Loucy (cell line): ENCODE results near the gene SLC44A1.

Experiments
- H2AFZ ChIP-seq: fragments of 200-600 bp; sonication (generic); 2 replicates; pipeline ENCODE4 v1.6.0; 2016; ENCODE audit warnings: antibody characterized with exemption, mild to moderate bottlenecking, low read length, moderate library complexity
- H3F3A ChIP-seq: fragments of 200-600 bp; 2 replicates; pipeline ENCODE4 v1.6.0; 2016; ENCODE audit warnings: antibody characterized with exemption, low read depth, mild to moderate bottlenecking
- H3K27me3 ChIP-seq: fragments of 200-600 bp; sonication (generic); 2 replicates; pipeline ENCODE4 v1.6.1; 2014; ENCODE audit warnings: low read length, mild to moderate bottlenecking; ENCODE audit not compliant: insufficient read depth, poor library complexity, severe bottlenecking
- H3K36me3 ChIP-seq: fragments of 200-600 bp; sonication (generic); 2 replicates; pipeline ENCODE4 v1.6.1; 2016; ENCODE audit warnings: low read length; ENCODE audit not compliant: insufficient read depth
- H3K4me1 ChIP-seq: fragments of 200-600 bp; sonication (generic); 2 replicates; pipeline ENCODE4 v1.5.1; 2014; ENCODE audit warnings: low read length, mild to moderate bottlenecking; ENCODE audit not compliant: insufficient read depth, poor library complexity, severe bottlenecking
- H3K4me2 ChIP-seq: fragments of 200-600 bp; sonication (generic); 2 replicates; pipeline ENCODE4 v1.6.0; 2014; ENCODE audit warnings: antibody characterized with exemption, low read length, low read depth, mild to moderate bottlenecking; ENCODE audit not compliant: poor library complexity, severe bottlenecking
- H3K4me3 ChIP-seq: fragments of 200-600 bp; sonication (generic); 2 replicates; pipeline ENCODE4 v1.5.1; 2014; ENCODE audit warnings: low read length, mild to moderate bottlenecking, mixed read lengths; ENCODE audit not compliant: poor library complexity, severe bottlenecking
- H3K79me2 ChIP-seq: fragments of 200-600 bp; sonication (generic); 2 replicates; pipeline ENCODE4 v1.6.1; 2014; ENCODE audit warnings: low read length; ENCODE audit not compliant: insufficient read depth
- H3K9ac ChIP-seq: fragments of 200-600 bp; sonication (generic); 2 replicates; pipeline ENCODE4 v1.6.0; 2014; ENCODE audit warnings: mild to moderate bottlenecking, low read depth, low read length, moderate library complexity; ENCODE audit not compliant: poor library complexity, severe bottlenecking
- H3K9me2 ChIP-seq: fragments of 200-600 bp; sonication (generic); replicated peaks from 2 replicates; pipeline ENCODE4 v1.6.1; 2016; ENCODE audit warnings: low read depth, low read length, mixed read lengths
- H3K9me3 ChIP-seq: fragments of 200-600 bp; sonication (generic); 2 replicates; pipeline ENCODE4 v1.6.1; 2014; ENCODE audit warnings: mild to moderate bottlenecking, antibody characterized with exemption, low read length, low read depth; ENCODE audit not compliant: insufficient read depth
- H4K20me1 ChIP-seq: fragments of 200-600 bp; sonication (generic); 2 replicates; pipeline ENCODE4 v1.6.0; 2014; ENCODE audit warnings: antibody characterized with exemption, low read length, mild to moderate bottlenecking; ENCODE audit not compliant: insufficient read depth, poor library complexity, severe bottlenecking
- CTCF ChIP-seq: fragments of 200-600 bp; sonication (generic); conservative IDR thresholded peaks from 2 replicates; pipeline ENCODE4 v1.5.1; 2014; ENCODE audit warnings: mild to moderate bottlenecking, antibody characterized with exemption, low read length
- EZH2phosphoT487 ChIP-seq: fragments of 200-600 bp; IDR thresholded peaks from 2 replicates; pipeline ENCODE4 v1.6.1; 2018; ENCODE audit warnings: antibody characterized with exemption, mild to moderate bottlenecking, moderate library complexity, borderline replicate concordance

SLC44A1 gene

GRCh38 chr9:105198865-105199264, 45.6 kb upstream of the SLC44A1 start:
- H2AFZ ChIP-seq = no peak overlapping the region
- H3K79me2 ChIP-seq = no peaks in the 10 kb centered on the region
- no peaks in the 10 kb centered on the region for H3K36me3 ChIP-seq
- H3K4me2 ChIP-seq = no peak overlapping the region
- H3K9ac ChIP-seq = no peak overlapping the region
- H4K20me1 ChIP-seq = no peaks in the 10 kb centered on the region
- no peaks in the 10 kb centered on the region for H3F3A ChIP-seq
- H3K27me3 ChIP-seq = no peaks in the 10 kb centered on the region
- no peaks in the 10 kb centered on the region for H3K4me1 ChIP-seq
- TF ChIP-seq CTCF (no peak), EZH2phosphoT487 (no peak)
- no peaks in the 10 kb centered on the region for H3K9me2 ChIP-seq
- no peaks in the 10 kb centered on the region for H3K9me3 ChIP-seq
- H3K4me3 ChIP-seq = no peak overlapping the region

- Histone ChIP-seq H3K9ac (no peak overlapping the region), H3K9me2 (no peaks in the 10 kb centered on the region), H3K27me3 (no peaks in the 10 kb centered on the region), H3K79me2 (no peaks in the 10 kb centered on the region), H3K4me2 (no peak overlapping the region), H3F3A (no peaks in the 10 kb centered on the region), H3K4me1 (no peaks in the 10 kb centered on the region), H3K4me3 (no peak overlapping the region), H3K36me3 (no peaks in the 10 kb centered on the region), H4K20me1 (no peaks in the 10 kb centered on the region), H2AFZ (no peak overlapping the region), H3K9me3 (no peaks in the 10 kb centered on the region)
- no peak for TF ChIP-seq CTCF
- no peak for TF ChIP-seq EZH2phosphoT487
Observed at GRCh38 chr9:105204416-105204815, 40.0 kb upstream of the SLC44A1 start.

DNA sequence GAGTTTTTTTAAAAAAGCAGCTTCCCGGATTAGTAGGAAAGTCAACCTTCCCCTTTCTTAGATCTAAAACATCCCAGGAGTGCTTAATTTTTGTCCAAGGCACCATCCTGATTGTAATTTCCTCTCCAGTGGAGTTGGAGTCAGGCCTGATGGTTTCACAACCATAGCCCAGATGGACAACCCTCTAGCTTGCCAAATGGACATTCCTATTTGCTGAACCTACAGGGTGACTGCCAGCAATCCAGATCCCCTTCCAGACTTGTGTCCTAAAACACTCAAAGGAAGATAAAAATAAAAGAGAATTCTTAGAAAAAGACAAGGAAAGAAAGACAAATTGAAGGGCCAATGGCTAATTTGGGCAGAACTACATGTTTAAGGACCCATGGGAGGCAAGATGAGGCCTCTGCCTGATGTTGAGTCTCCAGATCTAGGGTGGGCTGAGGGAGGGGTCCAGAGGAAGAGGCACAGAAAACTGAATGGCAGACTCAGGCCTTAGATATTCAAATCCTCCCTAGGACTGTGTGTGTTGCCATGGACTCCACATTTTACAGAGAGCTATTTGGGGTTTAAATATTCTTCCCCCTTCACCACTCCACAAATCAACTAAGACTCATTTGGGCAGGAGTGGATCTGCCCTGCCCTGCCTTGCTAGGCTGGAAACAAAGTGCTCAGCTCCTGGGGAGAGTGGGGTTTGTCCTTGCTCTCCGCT, 38.5 kb upstream of the SLC44A1 start:
- no peaks in the 10 kb centered on the region for H4K20me1 ChIP-seq
- H3K36me3 ChIP-seq = no peaks in the 10 kb centered on the region
- H3K27me3 ChIP-seq = no peaks in the 10 kb centered on the region
- H3K4me1 ChIP-seq = no peaks in the 10 kb centered on the region
- H3K4me3 ChIP-seq = no peak overlapping the region
- H3K9me3 ChIP-seq = no peaks in the 10 kb centered on the region
- TF ChIP-seq EZH2phosphoT487 (no peak), CTCF (no peak)
- H3K79me2 ChIP-seq = no peaks in the 10 kb centered on the region
- no peaks in the 10 kb centered on the region for H3K9me2 ChIP-seq
- H2AFZ ChIP-seq = no peak overlapping the region
- H3F3A ChIP-seq = no peaks in the 10 kb centered on the region
- H3K9ac ChIP-seq = no peak overlapping the region
- H3K4me2 ChIP-seq = no peak overlapping the region
